Astrocyte (in vitro differentiated cells and primary cell): Measurements from ENCODE around the gene HOPX.

ENCODE experiments used
- EZH2 ChIP-seq: IDR thresholded peaks from 2 replicates; pipeline ENCODE4 v1.6.1; 2012; ENCODE audit warnings: mild to moderate bottlenecking, low read length, inconsistent platforms; ENCODE audit not compliant: insufficient read depth
- TF ChIP-seq, protein P1 (sequence below): IDR thresholded peaks from 2 replicates; pipeline ENCODE4 v1.5.1; 2011; ENCODE audit warnings: low read depth, mild to moderate bottlenecking, inconsistent platforms, low read length, moderate library complexity; ENCODE audit not compliant: insufficient read depth

GRCh38 chr4:56698329-56698728, 17.2 kb upstream of the HOPX start:
- TF ChIP-seq, protein P1, sequence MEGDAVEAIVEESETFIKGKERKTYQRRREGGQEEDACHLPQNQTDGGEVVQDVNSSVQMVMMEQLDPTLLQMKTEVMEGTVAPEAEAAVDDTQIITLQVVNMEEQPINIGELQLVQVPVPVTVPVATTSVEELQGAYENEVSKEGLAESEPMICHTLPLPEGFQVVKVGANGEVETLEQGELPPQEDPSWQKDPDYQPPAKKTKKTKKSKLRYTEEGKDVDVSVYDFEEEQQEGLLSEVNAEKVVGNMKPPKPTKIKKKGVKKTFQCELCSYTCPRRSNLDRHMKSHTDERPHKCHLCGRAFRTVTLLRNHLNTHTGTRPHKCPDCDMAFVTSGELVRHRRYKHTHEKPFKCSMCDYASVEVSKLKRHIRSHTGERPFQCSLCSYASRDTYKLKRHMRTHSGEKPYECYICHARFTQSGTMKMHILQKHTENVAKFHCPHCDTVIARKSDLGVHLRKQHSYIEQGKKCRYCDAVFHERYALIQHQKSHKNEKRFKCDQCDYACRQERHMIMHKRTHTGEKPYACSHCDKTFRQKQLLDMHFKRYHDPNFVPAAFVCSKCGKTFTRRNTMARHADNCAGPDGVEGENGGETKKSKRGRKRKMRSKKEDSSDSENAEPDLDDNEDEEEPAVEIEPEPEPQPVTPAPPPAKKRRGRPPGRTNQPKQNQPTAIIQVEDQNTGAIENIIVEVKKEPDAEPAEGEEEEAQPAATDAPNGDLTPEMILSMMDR: no peak
- no peak for TF ChIP-seq EZH2
